HG03460 (cell line): ENCODE measurements around the gene GFPT2.

Experiments
- ATAC-seq: cut with Tn5 transposase; IDR thresholded peaks from one replicate; pipeline ENCODE4 v1.9.1; 2021; ENCODE audit not compliant: unreplicated experiment

GFPT2 gene

DNA sequence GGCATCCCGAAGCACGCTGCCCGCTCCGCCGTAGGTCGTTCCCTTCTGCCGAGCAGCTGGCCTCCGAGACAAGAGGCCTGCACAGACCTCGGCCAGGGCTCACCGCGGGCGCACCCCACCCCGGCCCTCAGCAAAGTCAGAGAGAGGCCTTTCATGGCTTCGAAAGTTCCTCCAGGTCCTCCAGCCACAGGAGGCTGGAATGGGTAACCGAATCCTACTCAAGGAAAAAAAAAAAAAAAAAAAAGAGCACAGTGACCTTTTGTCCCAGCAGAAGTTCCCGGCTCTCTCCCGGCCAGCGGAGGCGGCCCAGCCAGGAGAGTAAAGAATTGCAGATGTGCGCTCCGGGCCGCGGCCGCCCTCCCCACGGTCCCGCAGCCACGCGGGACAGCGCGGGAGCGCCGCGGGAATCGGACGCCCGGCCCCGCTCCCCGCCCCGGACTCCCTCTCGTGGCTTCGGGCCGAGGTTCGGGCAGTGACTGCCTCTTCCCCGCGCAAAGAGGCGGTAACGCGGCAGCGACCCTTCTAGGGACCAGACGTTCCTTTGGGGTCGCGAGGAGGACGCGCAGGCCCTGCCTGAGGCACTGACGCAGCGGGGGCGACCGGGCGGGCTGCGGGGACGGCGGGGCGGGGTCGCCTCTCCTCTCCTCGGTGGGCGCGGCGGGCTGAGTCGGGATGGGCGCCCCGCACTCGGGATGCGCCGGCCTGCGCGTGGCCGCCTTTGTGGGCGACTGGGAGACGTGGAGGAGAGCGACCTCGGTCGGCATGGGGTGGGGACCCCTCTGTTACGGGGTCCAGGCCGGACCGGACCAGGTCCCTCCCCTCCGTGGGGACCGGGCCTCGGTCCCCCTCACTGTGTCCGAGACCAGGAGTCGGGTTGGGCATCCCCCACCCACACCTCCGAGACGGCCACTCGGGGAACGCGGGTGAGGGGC is 754 bp downstream of the GFPT2 start:
- ATAC-seq: peak; percentile 8

DNA sequence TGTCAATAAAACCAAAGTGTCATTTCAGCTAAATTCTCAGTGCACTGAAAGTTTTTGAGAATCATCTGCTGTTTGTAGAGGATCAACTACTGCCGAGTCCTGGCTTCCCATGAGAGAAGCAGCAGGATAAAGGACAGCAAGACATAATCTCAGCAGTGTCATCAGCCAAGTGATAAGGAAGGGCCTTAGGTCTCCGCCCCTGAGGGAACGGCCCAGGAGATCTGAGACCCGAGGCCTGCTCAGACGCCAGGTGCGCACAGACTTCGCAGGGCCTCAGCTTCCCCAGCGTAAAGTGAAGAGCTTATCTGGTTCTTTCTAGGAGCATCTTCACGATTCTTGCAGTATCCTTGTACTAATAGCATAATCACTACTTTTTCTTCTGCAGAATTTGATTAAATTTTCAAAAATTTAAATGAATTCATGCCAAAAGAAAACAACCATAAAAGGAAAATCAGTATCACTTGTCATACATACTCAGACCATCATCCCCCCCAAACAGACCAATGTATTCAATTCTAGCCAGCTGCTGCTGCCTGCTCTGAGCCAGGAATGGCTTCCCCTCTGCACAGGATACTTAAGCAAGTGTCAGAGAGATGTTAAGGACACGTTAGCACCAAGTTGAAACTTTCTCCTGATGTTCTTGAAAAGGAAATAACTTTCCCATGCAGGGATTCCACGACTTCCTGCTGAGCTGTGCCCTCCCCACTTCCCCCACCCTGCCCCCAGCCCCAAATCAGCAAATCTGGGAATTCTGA is 2.2 kb downstream of the GFPT2 start:
- ATAC-seq: no peak

DNA sequence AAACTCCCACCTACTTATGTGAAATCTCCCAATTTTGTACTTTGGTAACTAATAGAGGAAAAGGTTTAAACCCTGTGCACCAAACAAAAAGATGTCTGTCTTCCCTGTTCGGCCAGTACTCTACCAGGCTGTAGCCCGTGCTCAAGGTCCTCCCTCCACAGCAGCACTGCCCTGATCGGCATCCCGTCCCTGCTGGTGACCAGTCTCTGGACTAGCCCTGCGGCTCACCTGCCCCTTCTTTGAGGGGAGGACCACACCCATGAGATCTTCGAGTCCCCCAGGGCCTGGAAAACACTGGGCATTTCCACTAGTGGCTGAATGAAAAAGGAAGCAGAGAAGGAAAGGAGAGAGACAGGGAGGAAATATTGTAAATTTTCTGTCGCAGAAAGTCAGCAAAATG is 2.8 kb downstream of the GFPT2 start:
- no peak for ATAC-seq

- ATAC-seq: no peak
These were observed 3.7 kb downstream of the GFPT2 start for GRCh38 chr5:180349391-180349790.

DNA sequence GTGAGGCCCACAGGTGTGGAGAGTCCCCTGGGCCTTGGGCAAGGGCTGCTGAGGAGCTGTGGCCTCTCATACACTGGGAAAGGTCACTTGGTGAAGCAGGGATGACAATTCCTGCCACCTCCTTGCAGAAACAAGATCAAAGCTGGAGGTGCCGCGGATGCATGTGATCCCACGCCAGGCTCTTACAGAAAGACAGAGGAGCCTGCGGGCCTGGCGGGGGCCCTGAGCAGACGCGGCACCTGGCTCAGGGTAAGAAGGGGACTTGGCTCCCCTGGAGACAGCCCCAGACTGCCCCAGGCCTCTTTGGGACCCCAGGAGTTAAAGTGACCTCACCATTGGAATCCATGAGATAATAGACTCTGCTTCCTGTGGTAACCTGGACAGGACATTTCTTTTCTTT is 4.8 kb downstream of the GFPT2 start:
- ATAC-seq: no peak

DNA sequence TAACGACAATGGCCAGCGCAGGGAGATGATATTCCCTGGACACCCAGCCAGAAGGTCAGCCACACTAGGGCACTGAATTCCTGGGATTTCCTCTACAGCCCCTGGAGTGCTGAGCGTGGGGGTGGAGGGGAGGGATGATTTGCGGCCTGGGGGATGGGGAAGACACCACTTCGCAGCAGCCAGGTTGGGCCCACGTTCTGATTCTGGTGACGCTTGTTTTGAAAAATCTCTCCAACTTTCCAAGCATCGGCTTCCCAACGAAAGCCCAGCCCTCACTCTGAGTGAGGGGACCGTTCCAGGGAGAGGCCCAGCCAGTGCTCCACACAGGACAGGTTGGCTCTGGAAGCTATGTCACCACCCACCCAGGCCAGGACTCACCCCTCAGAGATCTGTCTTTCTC is 5.4 kb downstream of the GFPT2 start:
- no peak for ATAC-seq

DNA sequence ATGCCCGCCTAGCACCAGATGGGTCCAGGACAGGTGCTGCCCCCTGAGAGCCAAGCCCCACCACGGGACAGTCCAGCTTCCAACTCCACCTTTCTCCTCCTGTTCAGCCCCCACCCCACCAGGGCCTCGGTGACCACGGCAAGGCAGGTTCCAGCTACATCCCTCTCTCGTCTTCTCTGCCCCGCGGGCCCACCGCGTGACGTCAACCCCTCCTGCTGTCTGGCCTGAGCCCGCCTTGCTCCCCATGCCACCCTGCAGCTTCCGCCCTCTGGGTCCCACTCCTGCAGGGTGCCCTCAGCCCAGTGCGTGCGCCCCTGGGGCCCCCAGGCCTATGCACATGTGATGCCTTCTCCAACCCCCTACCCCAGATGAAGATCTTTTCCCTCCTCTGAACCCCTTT is 6.8 kb downstream of the GFPT2 start:
- no peak for ATAC-seq

DNA sequence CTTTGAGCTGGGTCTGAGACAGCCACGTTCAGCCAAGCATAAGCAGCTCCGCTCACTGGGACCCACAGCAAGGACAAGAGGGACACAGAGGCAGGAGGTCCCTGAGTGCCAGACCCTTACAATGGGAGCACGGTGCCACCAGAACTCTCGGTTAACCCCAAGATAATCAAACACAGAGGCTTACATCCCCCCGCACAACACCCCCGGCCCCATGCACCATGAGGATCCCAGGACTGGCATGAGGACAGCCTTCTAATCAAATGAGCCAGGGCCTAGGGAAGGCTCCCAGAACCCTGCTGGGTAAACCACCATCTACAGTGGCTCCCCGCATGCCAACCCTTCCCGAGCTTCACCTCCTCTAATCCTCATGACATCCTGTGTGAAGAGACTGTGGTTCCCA is 7.4 kb downstream of the GFPT2 start:
- no peak for ATAC-seq

DNA sequence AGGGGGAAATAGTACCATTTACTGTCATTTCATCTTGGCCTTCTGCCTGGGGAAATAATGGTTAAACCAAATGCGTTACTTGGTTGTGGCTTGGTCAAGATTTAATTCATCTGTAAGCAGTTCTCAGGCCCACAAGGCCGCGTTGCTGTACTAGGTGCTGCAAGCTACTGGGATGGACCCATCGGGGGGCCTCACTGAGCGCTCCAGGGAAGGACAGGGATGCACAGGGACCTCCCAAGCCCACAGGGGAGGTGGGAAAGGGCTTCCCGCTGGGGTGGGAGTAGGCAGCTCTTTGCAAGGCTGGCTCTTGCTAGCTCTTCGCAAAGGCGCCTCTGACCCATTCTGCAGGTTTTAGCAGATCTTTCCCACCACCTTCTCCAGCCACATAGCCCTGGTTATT is 8.0 kb downstream of the GFPT2 start:
- ATAC-seq: no peak

GRCh38 chr5:180344696-180344999 is 8.5 kb downstream of the GFPT2 start:
- no peak for ATAC-seq

- no peak for ATAC-seq
These were observed 9.1 kb downstream of the GFPT2 start for GRCh38 chr5:180343831-180344695.

DNA sequence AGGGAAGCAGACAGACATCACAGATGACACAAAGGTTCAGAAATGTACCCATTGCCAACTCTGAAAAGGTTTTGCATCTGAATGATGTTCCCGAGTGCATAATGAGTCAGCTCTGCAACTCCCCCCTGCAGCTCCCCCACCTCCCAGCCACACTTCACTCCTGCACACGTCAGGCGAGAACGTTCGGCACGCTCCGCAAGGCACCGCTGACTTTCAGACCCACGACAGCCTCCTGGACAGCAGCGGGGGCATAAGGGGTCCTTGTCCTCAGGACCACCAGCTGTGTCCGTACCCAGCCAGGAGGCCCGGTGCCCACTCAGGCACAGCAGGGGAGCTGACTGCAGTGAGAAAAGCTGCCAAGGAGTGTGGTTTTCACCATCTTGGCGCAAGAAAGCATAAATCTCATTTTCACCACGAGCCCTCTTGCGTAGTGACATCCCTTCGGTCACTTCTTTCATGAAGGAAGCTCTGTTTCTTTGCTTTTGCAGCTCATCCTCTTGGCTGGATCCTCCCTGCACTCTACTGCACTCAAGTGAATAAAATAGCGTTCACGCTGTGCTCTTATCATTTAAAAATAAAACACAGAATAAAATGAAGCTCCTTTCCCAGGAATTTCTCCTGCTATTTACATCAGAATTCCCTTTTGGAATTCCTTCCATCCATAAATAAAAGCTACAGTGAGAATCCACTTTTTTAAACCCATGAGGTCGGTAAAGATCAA is 9.9 kb downstream of the GFPT2 start:
- ATAC-seq: no peak

DNA sequence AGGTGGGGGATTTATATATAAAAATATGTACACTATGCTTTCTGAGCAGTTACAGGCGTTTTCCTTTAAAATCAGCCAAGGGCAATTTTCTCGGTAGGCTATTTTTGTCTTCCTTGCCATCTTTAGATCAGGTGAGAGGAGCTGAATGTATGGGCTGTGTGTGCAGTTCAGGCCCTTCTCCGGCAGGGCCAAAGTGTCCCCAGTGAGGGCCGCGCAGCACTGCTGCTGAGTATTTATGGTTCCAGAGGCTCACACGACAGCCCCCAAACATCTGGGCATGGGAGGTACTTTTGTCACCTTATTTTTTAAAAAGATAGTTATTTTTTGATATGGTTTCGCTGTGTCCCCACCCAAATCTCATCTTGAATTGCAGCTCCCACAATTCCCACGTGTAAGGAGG is 11.5 kb downstream of the GFPT2 start:
- no peak for ATAC-seq

DNA sequence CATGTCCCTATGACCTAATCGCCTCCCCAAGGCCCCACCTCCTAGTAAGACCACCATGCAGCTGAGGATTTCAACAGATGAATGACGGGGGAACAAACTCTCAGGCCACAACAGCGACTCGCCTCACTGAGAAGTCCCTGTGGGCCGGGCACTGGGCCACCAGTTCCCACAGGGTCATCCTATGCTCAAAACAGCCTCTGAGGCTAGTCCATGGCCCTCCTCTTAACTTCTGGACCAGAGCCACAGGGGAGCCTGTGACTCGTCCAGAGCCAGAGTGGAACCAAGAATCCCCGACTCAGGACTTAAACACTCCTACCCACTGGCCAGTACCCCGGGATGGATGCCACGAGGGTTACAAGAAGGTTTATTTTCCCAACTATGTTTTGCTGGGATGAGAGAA is 12.3 kb downstream of the GFPT2 start:
- ATAC-seq: no peak

- no peak for ATAC-seq
These were observed 13.5 kb downstream of the GFPT2 start for GRCh38 chr5:180339583-180340183.

GRCh38 chr5:180338001-180338707 is 15.0 kb downstream of the GFPT2 start:
- no peak for ATAC-seq

DNA sequence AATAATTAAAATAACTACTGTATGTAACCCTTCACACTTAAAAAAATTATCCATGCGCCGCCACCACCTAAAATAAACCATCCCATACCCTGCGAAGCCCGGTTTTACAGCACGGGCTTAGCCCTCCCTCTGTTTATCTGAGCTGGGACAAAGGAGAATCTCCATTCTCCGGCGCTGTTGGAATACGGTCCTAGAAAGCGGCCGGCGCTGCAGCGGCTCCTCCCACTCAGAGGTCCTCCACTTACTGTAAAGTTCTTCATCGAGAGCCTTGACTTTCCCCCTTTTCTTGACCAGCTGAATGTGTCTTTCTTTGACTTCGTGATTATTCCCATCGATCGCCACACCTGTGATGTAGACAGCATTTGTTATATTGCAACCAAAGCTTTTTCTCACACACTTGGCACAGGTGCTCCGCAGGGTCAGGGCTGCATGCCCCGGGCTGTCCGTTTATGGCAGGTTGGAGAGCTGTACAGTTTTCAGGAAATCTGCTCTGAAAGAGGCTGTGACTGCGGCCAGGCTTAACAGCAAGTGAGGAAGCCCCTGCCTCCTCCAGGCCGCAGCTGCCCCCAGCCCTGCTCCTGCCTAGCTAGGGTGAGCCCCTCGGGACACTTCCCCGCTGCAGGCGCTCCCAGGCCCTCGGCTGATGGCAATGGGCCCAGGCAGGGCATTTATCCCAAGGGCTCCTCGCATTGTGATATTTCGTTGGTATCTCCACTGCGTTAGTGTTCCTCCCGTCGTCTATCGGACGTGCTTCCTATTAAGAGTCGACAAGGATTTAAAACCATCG is 16.7 kb downstream of the GFPT2 start:
- no peak for ATAC-seq

DNA sequence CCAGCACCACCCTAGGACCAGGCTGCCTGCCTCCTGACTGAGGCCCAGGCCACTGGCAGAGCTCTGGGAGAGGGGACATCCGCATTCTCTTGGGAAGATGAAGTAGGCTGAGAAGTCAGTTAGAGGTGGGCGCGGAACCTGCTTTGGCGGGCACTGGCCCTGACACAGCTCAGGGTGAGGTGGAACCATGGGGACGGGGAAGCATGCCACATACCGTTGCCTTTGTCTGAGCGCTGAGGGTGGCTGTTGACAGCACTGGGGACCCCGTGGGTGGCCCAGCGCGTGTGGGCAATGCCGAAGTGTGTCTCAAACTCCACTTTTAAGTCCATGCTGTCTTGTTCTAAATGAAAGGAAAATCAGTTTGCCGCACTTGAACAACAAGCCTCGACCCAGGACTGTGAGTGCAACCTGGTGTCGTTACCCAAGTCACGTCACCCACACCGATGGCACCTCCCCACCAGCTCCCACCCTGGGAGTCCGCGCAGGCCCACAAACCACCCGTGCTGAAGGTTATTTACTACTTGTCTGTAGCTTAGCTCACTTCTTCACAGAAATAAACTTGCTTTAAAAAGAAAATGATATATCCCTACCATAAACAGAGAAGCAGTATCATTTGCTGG is 17.4 kb downstream of the GFPT2 start:
- no peak for ATAC-seq
